HEK293T (cell line): ENCODE data around the gene CFAP119.

ENCODE experiments used
- CTCF ChIA-PET: fragments of 350-600 bp; formaldehyde crosslinking; extraction: SDS; loops from one replicate; lab custom pipeline; 2021; ENCODE audit warnings: antibody characterized with exemption, inconsistent platforms; lab: Yijun Ruan, JAX
- POLR2A ChIA-PET: fragments of 350-600 bp; formaldehyde crosslinking; extraction: SDS; loops from one replicate; lab custom pipeline; 2020; ENCODE audit warnings: antibody characterized with exemption, inconsistent platforms; lab: Yijun Ruan, JAX
- DNase-seq: peaks from one replicate; pipeline ENCODE4 v3.0.0; 2012; ENCODE audit warnings: mixed read lengths; ENCODE audit errors: extremely low spot score
- ARNT ChIP-seq: fragments of 450-650 bp; IDR thresholded peaks from 2 replicates; pipeline ENCODE4 v1.6.1; 2017; ENCODE audit warnings: mild to moderate bottlenecking
- BHLHE40 ChIP-seq: fragments of 450-650 bp; IDR thresholded peaks from 2 replicates; pipeline ENCODE4 v1.6.1; 2016; ENCODE audit warnings: mild to moderate bottlenecking, moderate library complexity, borderline replicate concordance
- CTBP1 ChIP-seq: fragments of 450-650 bp; IDR thresholded peaks from 2 replicates; pipeline ENCODE4 v1.6.1; 2016; ENCODE audit warnings: borderline replicate concordance
- ELF4 ChIP-seq: fragments of 450-650 bp; IDR thresholded peaks from 2 replicates; pipeline ENCODE4 v1.6.1; 2017; ENCODE audit warnings: antibody characterized with exemption
- FOXA1 ChIP-seq: fragments of 450-650 bp; IDR thresholded peaks from 2 replicates; pipeline ENCODE4 v1.6.1; 2016; ENCODE audit warnings: mild to moderate bottlenecking
- FOXK2 ChIP-seq: fragments of 450-650 bp; IDR thresholded peaks from 2 replicates; pipeline ENCODE4 v1.6.1; 2016; ENCODE audit warnings: mild to moderate bottlenecking
- FOXM1 ChIP-seq: fragments of 450-650 bp; IDR thresholded peaks from 2 replicates; pipeline ENCODE4 v1.6.1; 2017; ENCODE audit warnings: mild to moderate bottlenecking, borderline replicate concordance
- HDGF ChIP-seq: fragments of 450-650 bp; IDR thresholded peaks from 2 replicates; pipeline ENCODE4 v1.6.1; 2017; ENCODE audit warnings: antibody characterized with exemption, borderline replicate concordance
- L3MBTL2 ChIP-seq: fragments of 450-650 bp; conservative IDR thresholded peaks from 2 replicates; pipeline ENCODE4 v1.6.1; 2016; ENCODE audit warnings: mild to moderate bottlenecking
- LEF1 ChIP-seq: fragments of 450-650 bp; IDR thresholded peaks from 2 replicates; pipeline ENCODE4 v1.6.1; 2017; ENCODE audit warnings: mild to moderate bottlenecking, borderline replicate concordance
- NFRKB ChIP-seq: fragments of 450-650 bp; IDR thresholded peaks from 2 replicates; pipeline ENCODE4 v1.6.1; 2016; ENCODE audit warnings: mild to moderate bottlenecking, moderate library complexity
- SP1 ChIP-seq: fragments of 450-650 bp; IDR thresholded peaks from 2 replicates; pipeline ENCODE4 v1.6.1; 2017
- SUZ12 ChIP-seq: fragments of 450-650 bp; IDR thresholded peaks from 2 replicates; pipeline ENCODE4 v1.6.1; 2016; ENCODE audit warnings: mild to moderate bottlenecking
- TARDBP ChIP-seq: fragments of 450-650 bp; IDR thresholded peaks from 2 replicates; pipeline ENCODE4 v1.6.1; 2016
- ZNF384 ChIP-seq: fragments of 450-650 bp; IDR thresholded peaks from 2 replicates; pipeline ENCODE4 v1.6.1; 2016
- TF ChIP-seq, protein P1 (sequence below): fragments of 450-650 bp; IDR thresholded peaks from 2 replicates; pipeline ENCODE4 v1.6.1; 2016

CFAP119 gene

DNA sequence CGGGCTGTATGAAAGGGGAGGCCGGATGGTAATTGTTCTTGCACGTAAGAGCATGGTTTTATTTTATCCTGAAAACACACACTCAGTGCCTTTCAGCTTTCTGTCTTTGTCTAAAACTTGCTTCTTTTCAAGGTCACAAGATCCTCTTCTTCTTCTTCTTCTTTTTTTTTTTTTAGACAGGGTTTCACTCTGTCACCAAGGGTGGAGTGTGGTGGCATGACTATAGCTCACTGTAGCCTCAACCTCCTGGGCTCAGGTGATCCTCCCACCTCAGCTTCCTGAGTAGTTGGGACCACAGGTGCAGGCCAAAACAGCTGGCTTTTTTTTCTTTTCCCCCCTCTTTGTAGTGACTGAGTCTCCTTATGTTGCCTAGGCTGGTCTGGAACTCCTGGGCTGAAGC is 41.1 kb upstream of the CFAP119 start:
- ChIA-PET POLR2A (interaction anchor here (0.9 to 15.2 kb wide), 5 partner anchors 10 to 72 kb away, joined by 3 to 599 read pairs (median 4); partner anchors contain the start of gene ZNF629), CTCF (interaction anchor here (0.8 to 0.9 kb wide), 2 partner anchors 9 to 10 kb away, joined by 4 read pairs; no protein-coding TSS in a partner anchor)
- no peak for TF ChIP-seq ARNT
- TF ChIP-seq ZNF384, result no peak
- no peak for TF ChIP-seq BHLHE40
- DNase-seq, result no peak

DNA sequence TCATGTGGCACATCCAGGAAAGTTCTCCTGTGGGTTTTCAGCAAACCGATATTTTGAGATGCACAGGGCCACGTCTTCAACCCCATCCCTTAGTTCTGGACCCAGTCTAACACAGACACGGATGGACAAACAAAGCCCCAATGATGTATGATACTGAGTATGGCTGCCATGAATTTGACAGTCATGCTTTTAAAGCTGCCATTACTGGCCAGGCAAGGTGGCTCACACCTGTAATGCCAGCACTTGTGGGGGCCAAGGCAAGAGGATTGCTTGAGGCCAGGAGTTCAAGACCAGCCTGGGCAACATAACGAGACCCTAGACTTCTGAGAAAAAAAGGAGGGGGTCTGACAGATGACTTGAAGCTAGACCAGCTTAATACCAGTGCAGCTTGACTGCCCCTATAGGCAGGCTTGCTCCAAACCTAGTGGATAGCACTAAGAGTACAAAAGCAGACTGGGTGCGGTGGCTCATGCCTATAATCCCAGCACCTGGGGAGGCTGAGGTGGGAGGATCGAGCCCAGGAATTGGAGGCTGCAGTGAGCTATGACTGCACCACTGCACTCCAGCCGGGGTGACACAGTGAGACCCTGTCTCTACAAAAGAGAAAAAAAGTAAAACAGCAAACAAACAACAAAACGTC is 35.9 kb upstream of the CFAP119 start:
- TF ChIP-seq NFRKB (no peak), ZNF384 (peak; percentile 68; the same call in 1 of the 2 replicates), CTBP1 (no peak), FOXK2 (no peak)
- ChIA-PET CTCF (interaction anchor here (0.7 kb wide), 1 partner anchor 9 kb away, joined by 4 read pairs; no protein-coding TSS in a partner anchor), POLR2A (interaction anchor here (0.6 to 3.0 kb wide), 5 partner anchors 8 to 139 kb away, joined by 3 to 25 read pairs (median 5); partner anchors contain the start of gene ZNF629)
- peak; percentile 45 for DNase-seq

DNA sequence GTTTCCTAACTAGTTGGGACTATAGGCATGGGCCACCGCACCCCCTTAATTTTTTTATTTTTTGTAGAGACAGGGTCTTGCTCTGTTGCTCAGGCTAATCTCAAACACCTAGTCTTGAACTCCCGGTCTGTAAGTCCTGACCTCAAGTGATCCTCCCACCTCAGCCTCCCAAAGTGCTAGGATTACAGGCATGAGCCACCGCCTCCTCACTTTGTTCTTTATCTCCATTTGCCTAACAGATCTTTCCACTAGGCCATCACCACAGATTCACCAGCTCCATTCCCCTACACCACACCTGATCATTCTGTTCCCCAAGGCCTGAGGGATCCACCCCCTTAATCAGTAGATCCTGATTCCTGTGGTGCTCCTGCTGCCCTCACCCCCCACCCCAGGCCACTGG is 32.8 kb upstream of the CFAP119 start:
- DNase-seq, result no peak
- TF ChIP-seq ELF4 (no peak), FOXA1 (no peak), ZNF384 (no peak), CTBP1 (no peak)
- POLR2A ChIA-PET, result interaction anchor here (22.0 kb wide), 1 partner anchor 14 kb away, joined by 599 read pairs; no protein-coding TSS in a partner anchor
- CTCF ChIA-PET, result interaction anchor here (1.1 to 1.8 kb wide), 2 partner anchors 10 to 13 kb away, joined by 8 read pairs; no protein-coding TSS in a partner anchor

DNA sequence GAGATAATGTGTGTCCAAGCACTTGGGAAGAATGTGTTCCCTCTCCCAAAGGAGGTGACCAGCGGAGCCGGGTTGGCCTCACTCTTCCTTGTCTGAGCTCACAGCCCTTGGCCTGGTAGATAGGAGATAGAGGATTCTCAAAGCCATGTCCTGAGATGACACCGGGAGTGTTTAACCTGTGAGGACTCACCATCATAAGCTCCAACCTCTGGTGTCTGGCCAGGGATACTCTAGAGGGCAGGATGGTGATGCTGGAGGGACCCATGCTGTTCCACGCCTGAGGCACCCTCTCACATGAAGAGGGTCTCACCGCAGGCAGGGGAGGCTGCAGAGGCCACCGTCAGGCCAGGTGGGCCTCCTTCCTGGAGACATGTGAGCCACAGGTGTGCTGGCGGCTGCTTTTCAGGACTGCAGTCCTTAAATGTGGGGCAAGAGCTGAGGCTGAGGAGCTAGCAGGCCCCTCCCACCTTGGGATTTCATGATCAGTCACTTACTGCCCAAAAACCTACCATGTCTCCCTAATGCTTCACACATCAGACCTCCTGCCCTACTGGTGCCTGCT is 31.7 kb upstream of the CFAP119 start:
- no peak for DNase-seq
- no peak for TF ChIP-seq NFRKB
- no peak for TF ChIP-seq FOXM1
- no peak for TF ChIP-seq CTBP1
- TF ChIP-seq HDGF, result no peak
- no peak for TF ChIP-seq BHLHE40
- no peak for TF ChIP-seq SUZ12
- TF ChIP-seq LEF1, result no peak
- TF ChIP-seq L3MBTL2, result no peak
- no peak for TF ChIP-seq TARDBP
- TF ChIP-seq ZNF384, result no peak
- TF ChIP-seq FOXA1, result no peak
- TF ChIP-seq, protein P1, sequence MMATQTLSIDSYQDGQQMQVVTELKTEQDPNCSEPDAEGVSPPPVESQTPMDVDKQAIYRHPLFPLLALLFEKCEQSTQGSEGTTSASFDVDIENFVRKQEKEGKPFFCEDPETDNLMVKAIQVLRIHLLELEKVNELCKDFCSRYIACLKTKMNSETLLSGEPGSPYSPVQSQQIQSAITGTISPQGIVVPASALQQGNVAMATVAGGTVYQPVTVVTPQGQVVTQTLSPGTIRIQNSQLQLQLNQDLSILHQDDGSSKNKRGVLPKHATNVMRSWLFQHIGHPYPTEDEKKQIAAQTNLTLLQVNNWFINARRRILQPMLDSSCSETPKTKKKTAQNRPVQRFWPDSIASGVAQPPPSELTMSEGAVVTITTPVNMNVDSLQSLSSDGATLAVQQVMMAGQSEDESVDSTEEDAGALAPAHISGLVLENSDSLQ, result no peak
- TF ChIP-seq ARNT, result no peak
- TF ChIP-seq SP1, result no peak
- no peak for TF ChIP-seq ELF4
- TF ChIP-seq FOXK2, result no peak
- CTCF ChIA-PET, result interaction anchor here (0.8 to 1.2 kb wide), 2 partner anchors 9 to 51 kb away, joined by 3 to 4 read pairs; no protein-coding TSS in a partner anchor
- POLR2A ChIA-PET, result interaction anchor here (1.0 to 22.0 kb wide), 3 partner anchors 15 to 18 kb away, joined by 4 to 599 read pairs (median 7); no protein-coding TSS in a partner anchor

DNA sequence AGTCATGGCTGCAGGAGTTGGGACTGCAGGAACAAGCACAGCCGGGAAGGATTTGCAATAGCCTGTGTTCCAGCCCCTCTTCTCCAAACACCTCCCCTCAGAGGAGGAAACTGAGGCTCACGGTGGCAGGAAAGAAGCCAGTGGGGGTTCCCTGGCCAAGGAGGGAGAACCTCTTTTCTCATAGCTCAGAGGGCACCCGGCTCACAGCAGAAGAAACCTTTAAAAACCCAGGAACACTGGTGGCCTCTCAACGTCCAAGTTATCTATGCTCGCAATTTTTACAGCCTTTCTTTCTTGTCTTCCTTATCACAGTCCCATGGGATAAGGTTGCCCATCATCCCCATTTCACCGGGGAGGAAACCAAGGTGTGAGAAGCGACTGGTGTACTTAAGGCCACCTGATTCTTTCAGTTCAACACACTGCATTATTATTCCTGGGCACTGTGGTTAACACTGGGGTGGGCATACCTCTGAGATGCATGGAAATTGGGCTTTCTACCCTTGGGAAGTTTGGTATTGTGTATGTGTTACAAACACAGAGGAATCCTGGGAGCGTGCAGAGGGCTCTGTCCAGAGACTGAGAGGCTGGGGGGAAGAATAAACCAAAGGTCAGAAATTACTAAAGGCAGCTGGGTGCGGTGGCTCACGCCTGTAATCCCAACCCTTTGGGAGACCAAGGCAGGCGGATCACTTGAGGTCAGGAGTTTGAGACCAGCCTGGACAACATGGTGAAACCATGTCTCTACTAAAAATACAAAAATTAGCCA is 25.9 kb upstream of the CFAP119 start:
- TF ChIP-seq SP1 (no peak), FOXA1 (no peak), TARDBP (no peak), SUZ12 (no peak)
- POLR2A ChIA-PET, result interaction anchor here (0.6 to 22.0 kb wide), 14 partner anchors 8 to 154 kb away, joined by 3 to 599 read pairs (median 6); partner anchors contain the start of genes PHKG2 and SRCAP
- DNase-seq, result no peak
- CTCF ChIA-PET, result interaction anchor here (1.0 to 1.3 kb wide), 3 partner anchors 18 to 88 kb away, joined by 3 to 7 read pairs (median 5); no protein-coding TSS in a partner anchor

DNA sequence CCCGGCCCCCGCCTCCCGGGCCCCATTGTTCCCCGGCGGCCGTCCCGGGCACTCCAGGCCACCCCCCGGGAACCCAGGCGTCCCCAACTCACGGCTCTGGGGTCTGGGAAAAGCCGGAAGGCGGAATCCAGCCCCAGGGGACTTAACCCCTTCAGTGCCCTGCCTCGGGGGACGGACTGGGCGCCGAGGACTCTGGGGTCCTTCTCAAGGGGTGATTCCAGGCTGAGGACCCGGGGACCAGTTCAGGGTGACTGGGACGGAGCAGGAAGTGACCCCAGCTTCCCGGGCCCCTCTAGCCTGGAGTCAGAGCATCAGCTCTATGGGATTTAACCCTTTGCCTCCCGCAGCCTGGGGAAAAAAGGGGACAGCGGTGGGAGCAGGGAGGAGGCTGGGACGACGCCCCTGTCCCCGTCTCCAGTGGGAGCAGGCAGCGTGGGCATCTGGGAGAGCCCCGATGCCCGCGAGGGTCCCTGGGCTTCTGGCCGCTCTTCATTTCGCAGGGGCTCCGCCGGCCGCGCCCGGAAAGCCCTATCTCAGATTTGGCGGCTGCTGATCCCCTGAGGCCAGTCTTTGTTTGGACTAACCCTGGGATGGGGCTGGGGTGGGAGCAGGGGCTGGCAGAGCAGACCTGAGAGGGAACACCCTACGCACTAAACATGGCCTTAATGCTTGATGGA is 25.2 kb upstream of the CFAP119 start, which contains the start of gene ZNF629:
ZNF629 (minus strand) TSS at position 270 of the 677 bp plus-strand sequence. CDS start 2,723 bp downstream, outside the sequence.
- ChIA-PET CTCF (interaction anchor here (0.6 to 1.2 kb wide), 4 partner anchors 18 to 755 kb away, joined by 3 to 5 read pairs (median 4); no protein-coding TSS in a partner anchor), POLR2A (interaction anchor here (0.5 to 22.0 kb wide), 14 partner anchors 9 to 155 kb away, joined by 3 to 599 read pairs (median 5); partner anchors contain the start of genes PHKG2 and SRCAP)
- TF ChIP-seq L3MBTL2 (peak; percentile 66), SUZ12 (no peak), FOXM1 (peak; percentile 72; the same call in 1 of the 2 replicates), ELF4 (peak; percentile 68), ARNT (peak; percentile 20; the same call in 1 of the 2 replicates)

More for the DNA sequence above, 25.2 kb upstream of the CFAP119 start, which contains the start of gene ZNF629:
- peak; percentile 86 for DNase-seq
